ENCODE measurements around the gene LRFN5. TPM values are rescaled to one million over a fixed set of nuclear protein-coding genes. Genes with fewer than 3 reads are reported as not detected.

LRFN5 gene
- total and polyA plus RNA-seq, 2 of the 13 experiments (the other 11 are each of a cell fraction or from before 2014, with no cell fraction given): not detected

- TF ChIP-seq ZNF230 (CRISPR knock-in tag; IDR thresholded peaks at IDR 0.05) (0 out of 2 replicates have a peak, but pooled peaks have one; percentile 40), HCFC1 (IDR thresholded peaks at IDR 0.05; ENCODE audit: low read depth, low read length) (no peak), ZSCAN9 (CRISPR knock-in tag; IDR thresholded peaks at IDR 0.05; ENCODE audit: borderline replicate concordance) (no peak), ZC3H13 (CRISPR knock-in tag; IDR thresholded peaks at IDR 0.05) (no peak), ZNF800 (CRISPR knock-in tag; IDR thresholded peaks at IDR 0.05) (peak; percentile 81; the same call in 1 of the 2 replicates), ZMAT3 (CRISPR knock-in tag; conservative IDR thresholded peaks at IDR 0.05) (no peak), ATRX (CRISPR knock-in tag; IDR thresholded peaks at IDR 0.05; ENCODE audit: borderline replicate concordance) (no peak), CCDC6 (CRISPR knock-in tag; IDR thresholded peaks at IDR 0.05) (0 out of 2 replicates have a peak, but pooled peaks have one; percentile 19), MYC (CRISPR knock-in tag; IDR thresholded peaks at IDR 0.05; ENCODE audit: borderline replicate concordance) (no peak; the same call in 1 of the 2 replicates), STAT5B (CRISPR knock-in tag; IDR thresholded peaks at IDR 0.05) (no peak), ZNF383 (CRISPR knock-in tag; IDR thresholded peaks at IDR 0.05; ENCODE audit: borderline replicate concordance) (no peak), NFE2 (CRISPR knock-in tag; IDR thresholded peaks at IDR 0.05) (no peak), ZNF512 (CRISPR knock-in tag; IDR thresholded peaks at IDR 0.05) (no peak), FOXK1 (CRISPR knock-in tag; IDR thresholded peaks at IDR 0.05; ENCODE audit: borderline replicate concordance, low read depth) (no peak), RXRA (CRISPR knock-in tag; IDR thresholded peaks at IDR 0.05) (no peak), HNF1A (IDR thresholded peaks at IDR 0.05; ENCODE audit: low read depth) (no peak), HNF1A (CRISPR knock-in tag; IDR thresholded peaks at IDR 0.05; ENCODE audit: borderline replicate concordance) (peak; percentile 30; the same call in 1 of the 2 replicates), DNMT1 (CRISPR knock-in tag; IDR thresholded peaks at IDR 0.05) (0 out of 2 replicates have a peak, but pooled peaks have one; percentile 51)
- TF ChIP-seq, protein P1, sequence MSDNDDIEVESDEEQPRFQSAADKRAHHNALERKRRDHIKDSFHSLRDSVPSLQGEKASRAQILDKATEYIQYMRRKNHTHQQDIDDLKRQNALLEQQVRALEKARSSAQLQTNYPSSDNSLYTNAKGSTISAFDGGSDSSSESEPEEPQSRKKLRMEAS (IDR thresholded peaks at IDR 0.05): peak; percentile 67
These were observed at the start of gene LRFN5 (continued) for GRCh38 chr14:41606532-41607303.

Measured in HepG2 (cell line).